Kidney epithelial cell (primary cell): ENCODE results near the gene OBP2B. TPM values are rescaled to one million over a fixed set of nuclear protein-coding genes. Genes with fewer than 3 reads are reported as not detected.
"Not testable (repeated sequence)": the region's sequence is repeated elsewhere in the genome, so short reads cannot be mapped to it uniquely, and the experiment has no call there.

Source experiments
- DNase-seq: peaks from one replicate; pipeline ENCODE4 v3.0.0-alpha.2; 2010; ENCODE audit warnings: low read depth
- H3K27me3 ChIP-seq: 2 replicates; pipeline ENCODE4 v1.6.0; 2011; ENCODE audit warnings: low read length; ENCODE audit not compliant: control insufficient read depth, insufficient read depth
- H3K36me3 ChIP-seq: 2 replicates; pipeline ENCODE4 v1.5.1; 2011; ENCODE audit warnings: low read length; ENCODE audit not compliant: control insufficient read depth, insufficient read depth
- H3K4me3 ChIP-seq: 2 replicates; pipeline ENCODE4 v1.5.1; 2011; ENCODE audit warnings: low read depth, mild to moderate bottlenecking, control low read depth, low read length
- total RNA-seq: library from RNA; depleted of rRNA; stranded (reverse); fragments of >200 nt; gene quantifications from 2 replicates; pipeline ENCODE4 v1.2.3, GENCODE V29; 2015
- TF ChIP-seq, protein P1 (sequence below): IDR thresholded peaks from 2 replicates; pipeline ENCODE4 v1.5.1; 2011; ENCODE audit warnings: mild to moderate bottlenecking, moderate library complexity, low read length, control low read depth, inconsistent platforms; ENCODE audit not compliant: insufficient read depth, poor library complexity, severe bottlenecking

The OBP2B gene
- total RNA-seq, 1 donor from 2014 or later, result not detected

- Histone ChIP-seq H3K4me3 (no peak overlapping the region), H3K36me3 (no peaks in the 10 kb centered on the region), H3K27me3 (no peaks in the 10 kb centered on the region)
- TF ChIP-seq, protein P1, sequence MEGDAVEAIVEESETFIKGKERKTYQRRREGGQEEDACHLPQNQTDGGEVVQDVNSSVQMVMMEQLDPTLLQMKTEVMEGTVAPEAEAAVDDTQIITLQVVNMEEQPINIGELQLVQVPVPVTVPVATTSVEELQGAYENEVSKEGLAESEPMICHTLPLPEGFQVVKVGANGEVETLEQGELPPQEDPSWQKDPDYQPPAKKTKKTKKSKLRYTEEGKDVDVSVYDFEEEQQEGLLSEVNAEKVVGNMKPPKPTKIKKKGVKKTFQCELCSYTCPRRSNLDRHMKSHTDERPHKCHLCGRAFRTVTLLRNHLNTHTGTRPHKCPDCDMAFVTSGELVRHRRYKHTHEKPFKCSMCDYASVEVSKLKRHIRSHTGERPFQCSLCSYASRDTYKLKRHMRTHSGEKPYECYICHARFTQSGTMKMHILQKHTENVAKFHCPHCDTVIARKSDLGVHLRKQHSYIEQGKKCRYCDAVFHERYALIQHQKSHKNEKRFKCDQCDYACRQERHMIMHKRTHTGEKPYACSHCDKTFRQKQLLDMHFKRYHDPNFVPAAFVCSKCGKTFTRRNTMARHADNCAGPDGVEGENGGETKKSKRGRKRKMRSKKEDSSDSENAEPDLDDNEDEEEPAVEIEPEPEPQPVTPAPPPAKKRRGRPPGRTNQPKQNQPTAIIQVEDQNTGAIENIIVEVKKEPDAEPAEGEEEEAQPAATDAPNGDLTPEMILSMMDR, result no peak
- DNase-seq, result no peak
Measured at GRCh38 chr9:133255371-133256135, 46.5 kb upstream of the OBP2B start.

DNA sequence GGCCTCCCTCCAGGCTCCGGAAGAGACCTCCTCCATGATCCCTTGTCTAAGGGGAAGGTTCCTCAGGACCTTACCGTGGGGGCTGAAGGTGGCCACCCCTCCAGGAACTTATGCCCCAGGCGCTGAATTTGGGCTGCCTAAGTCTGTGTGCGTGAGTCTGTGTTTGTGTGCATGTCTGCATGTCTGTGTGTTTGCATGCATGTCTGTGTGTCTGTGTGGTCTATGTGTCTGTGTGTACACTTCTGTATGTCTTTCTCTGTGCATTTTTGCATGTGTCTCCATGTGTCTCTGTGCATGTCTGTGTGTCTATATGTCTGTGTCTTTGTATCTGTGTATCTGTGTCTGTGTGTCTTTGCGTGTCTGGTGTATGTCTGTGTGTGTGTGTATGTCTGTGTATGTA, 45.4 kb upstream of the OBP2B start:
- TF ChIP-seq, protein P1, result no peak
- no peak overlapping the region for H3K4me3 ChIP-seq
- no peak for DNase-seq
- H3K36me3 ChIP-seq, result no peaks in the 10 kb centered on the region
- peaks cover 2% of the 10 kb centered on the region for H3K27me3 ChIP-seq

GRCh38 chr9:133253268-133253667, 44.2 kb upstream of the OBP2B start:
- Histone ChIP-seq H3K4me3 (no peak overlapping the region), H3K36me3 (no peaks in the 10 kb centered on the region), H3K27me3 (peaks cover 3% of the 10 kb centered on the region)
- TF ChIP-seq, protein P1, result no peak
- DNase-seq, result no peak

GRCh38 chr9:133252301-133253020, 43.4 kb upstream of the OBP2B start:
- TF ChIP-seq, protein P1, result no peak
- no peak for DNase-seq
- H3K27me3 ChIP-seq, result peaks cover 5% of the 10 kb centered on the region
- no peaks in the 10 kb centered on the region for H3K36me3 ChIP-seq
- no peak overlapping the region for H3K4me3 ChIP-seq

DNA sequence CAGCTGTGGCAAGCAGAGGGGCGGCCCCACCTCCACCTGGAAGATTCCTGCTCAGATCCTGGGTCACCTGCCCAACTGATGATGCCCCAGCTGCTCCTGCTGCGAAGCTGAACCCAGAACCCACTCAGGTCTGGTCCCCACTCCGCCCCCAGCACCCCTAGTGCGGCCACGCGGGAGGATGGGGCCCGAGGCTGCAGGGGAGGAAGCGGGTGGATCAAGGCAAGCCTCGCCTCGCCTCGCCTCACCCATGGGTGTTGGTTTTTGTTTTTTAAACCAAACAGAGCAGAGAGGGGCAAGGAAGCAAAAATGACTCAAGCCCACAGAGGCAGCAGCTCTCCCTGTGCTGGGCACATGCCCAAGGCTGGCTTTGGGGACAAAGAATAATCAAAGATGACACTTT, 42.7 kb upstream of the OBP2B start:
- DNase-seq, result no peak
- H3K4me3 ChIP-seq, result no peak overlapping the region

GRCh38 chr9:133251221-133251620, 42.2 kb upstream of the OBP2B start:
- not testable (repeated sequence) for DNase-seq, H3K27me3 ChIP-seq, H3K4me3 ChIP-seq, H3K36me3 ChIP-seq

More for the DNA sequence above, 42.7 kb upstream of the OBP2B start:
- peaks cover 5% of the 10 kb centered on the region for H3K27me3 ChIP-seq
- TF ChIP-seq, protein P1, result no peak
- no peaks in the 10 kb centered on the region for H3K36me3 ChIP-seq
